ENCODE results near the gene ZFAND3. TPM values are rescaled to one million over a fixed set of nuclear protein-coding genes. Genes with fewer than 3 reads are reported as not detected.

ZFAND3 gene
- total and polyA plus RNA-seq, 2 donors (not counting 1 experiment from before 2014, with no cell fraction given), result 21.5 to 40.8 TPM

DNA sequence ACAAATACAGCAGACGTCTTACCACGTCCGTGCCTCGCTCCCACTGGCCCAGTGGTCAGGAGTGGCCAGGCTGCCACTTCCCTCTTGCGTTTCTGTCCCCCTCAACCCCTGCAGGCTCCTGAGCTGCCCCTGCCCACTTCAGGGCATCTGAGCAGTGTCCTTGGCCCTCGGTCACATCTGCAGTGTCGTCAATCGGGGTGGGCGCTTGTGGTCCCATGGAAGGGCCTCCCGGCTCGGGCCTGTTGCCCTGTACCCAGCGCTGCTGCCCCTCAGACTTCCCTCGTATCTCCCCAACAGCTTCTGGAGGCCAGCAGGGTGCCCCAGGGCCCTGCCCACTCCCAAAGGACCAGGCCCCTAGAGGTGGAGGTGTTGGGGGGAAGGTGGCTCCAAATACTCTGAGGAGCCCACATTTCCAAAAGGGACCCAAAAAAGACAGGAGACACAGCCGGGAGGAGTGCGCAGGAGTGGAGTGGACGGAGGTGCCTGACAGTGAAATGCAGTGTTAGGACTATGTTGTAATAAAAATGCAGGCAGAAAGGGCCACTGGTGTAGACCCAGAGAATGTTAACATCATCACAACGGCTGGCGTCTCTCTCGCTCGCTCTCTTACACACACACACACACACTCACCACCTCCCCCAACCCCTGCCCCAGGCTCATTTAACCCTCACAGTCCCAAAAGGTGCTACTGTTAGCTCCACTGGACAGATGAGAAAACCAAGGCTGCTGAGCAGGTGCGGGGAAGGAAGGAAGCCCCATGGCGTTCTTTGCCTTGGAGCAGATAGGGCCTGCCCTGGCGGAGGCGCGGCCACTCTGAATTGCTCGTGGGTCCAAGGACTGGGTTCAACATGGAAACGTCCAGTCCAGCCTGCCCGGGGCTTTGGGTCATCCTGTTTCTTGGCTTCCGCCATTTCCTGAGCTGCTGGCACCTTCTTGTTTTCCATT lies 343.9 kb downstream of the ZFAND3 start:
- H3K36me3 ChIP-seq (ENCODE audit: control insufficient read depth, insufficient read depth, low read length), result no peaks in the 10 kb centered on the region
- H3K79me2 ChIP-seq (ENCODE audit: control insufficient read depth, insufficient read depth, low read length), result no peaks in the 10 kb centered on the region
- H3K9me3 ChIP-seq (ENCODE audit: control insufficient read depth, insufficient read depth, low read depth, low read length), result no peaks in the 10 kb centered on the region
- H3K4me1 ChIP-seq (ENCODE audit: control insufficient read depth, extremely low read depth, insufficient read depth, low read length), result no peaks in the 10 kb centered on the region
- no peak overlapping the region for H3K27ac ChIP-seq (ENCODE audit: insufficient read depth, low read length)
- no peak for TF ChIP-seq EZH2 (IDR thresholded peaks at IDR 0.05; ENCODE audit: low read length, missing control alignments)
- TF ChIP-seq, protein P1, sequence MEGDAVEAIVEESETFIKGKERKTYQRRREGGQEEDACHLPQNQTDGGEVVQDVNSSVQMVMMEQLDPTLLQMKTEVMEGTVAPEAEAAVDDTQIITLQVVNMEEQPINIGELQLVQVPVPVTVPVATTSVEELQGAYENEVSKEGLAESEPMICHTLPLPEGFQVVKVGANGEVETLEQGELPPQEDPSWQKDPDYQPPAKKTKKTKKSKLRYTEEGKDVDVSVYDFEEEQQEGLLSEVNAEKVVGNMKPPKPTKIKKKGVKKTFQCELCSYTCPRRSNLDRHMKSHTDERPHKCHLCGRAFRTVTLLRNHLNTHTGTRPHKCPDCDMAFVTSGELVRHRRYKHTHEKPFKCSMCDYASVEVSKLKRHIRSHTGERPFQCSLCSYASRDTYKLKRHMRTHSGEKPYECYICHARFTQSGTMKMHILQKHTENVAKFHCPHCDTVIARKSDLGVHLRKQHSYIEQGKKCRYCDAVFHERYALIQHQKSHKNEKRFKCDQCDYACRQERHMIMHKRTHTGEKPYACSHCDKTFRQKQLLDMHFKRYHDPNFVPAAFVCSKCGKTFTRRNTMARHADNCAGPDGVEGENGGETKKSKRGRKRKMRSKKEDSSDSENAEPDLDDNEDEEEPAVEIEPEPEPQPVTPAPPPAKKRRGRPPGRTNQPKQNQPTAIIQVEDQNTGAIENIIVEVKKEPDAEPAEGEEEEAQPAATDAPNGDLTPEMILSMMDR (conservative IDR thresholded peaks at IDR 0.05 in 1 of 2, IDR thresholded peaks at IDR 0.05 in 1 of 2; ENCODE audit: low read depth in 1 of 2, low read length in 2 of 2), result no peak
- no peak overlapping the region for H3K4me2 ChIP-seq (ENCODE audit: extremely low read depth, insufficient read depth, low read length)
- no peaks in the 10 kb centered on the region for H3K27me3 ChIP-seq (ENCODE audit: control insufficient read depth, insufficient read depth, low read length)
- DNase-seq (ENCODE audit: low read depth in 2 of 2), result no peak
- no peaks in the 10 kb centered on the region for H4K20me1 ChIP-seq (ENCODE audit: control insufficient read depth, extremely low read depth, insufficient read depth, low read length)
- H2AFZ ChIP-seq (ENCODE audit: low read length), result no peak overlapping the region
- no peak overlapping the region for H3K4me3 ChIP-seq (replicated peaks in 1 of 4; ENCODE audit: control extremely low read depth in 1 of 4, insufficient read depth in 1 of 4, low read depth in 3 of 4, low read length in 4 of 4)
- H3K9ac ChIP-seq (ENCODE audit: insufficient read depth, low read length), result no peak overlapping the region

DNA sequence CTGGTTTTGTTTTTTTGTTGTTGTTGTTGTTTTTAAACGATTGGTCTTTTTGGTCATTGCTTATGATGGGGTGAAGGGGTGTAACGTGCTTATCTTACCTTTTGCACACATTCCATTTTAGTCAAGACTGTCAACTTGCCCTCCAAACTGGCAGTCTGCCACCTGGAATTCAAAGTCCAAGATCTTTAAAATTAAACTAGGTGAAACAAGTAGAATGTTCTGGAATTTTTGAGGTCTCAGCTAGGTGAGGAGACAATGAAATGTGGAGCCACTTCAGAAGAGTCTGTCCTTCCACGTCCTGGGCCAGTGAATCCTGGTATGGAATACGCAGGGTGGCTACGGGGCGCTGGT lies 344.6 kb downstream of the ZFAND3 start:
- Histone ChIP-seq H3K36me3 (ENCODE audit: control insufficient read depth, insufficient read depth, low read length) (no peaks in the 10 kb centered on the region), H4K20me1 (ENCODE audit: control insufficient read depth, extremely low read depth, insufficient read depth, low read length) (no peaks in the 10 kb centered on the region), H3K27ac (ENCODE audit: insufficient read depth, low read length) (no peak overlapping the region), H3K4me3 (replicated peaks in 1 of 4; ENCODE audit: control extremely low read depth in 1 of 4, insufficient read depth in 1 of 4, low read depth in 3 of 4, low read length in 4 of 4) (no peak overlapping the region), H3K9ac (ENCODE audit: insufficient read depth, low read length) (no peak overlapping the region), H3K4me2 (ENCODE audit: extremely low read depth, insufficient read depth, low read length) (no peak overlapping the region), H3K4me1 (ENCODE audit: control insufficient read depth, extremely low read depth, insufficient read depth, low read length) (no peaks in the 10 kb centered on the region), H3K27me3 (ENCODE audit: control insufficient read depth, insufficient read depth, low read length) (no peaks in the 10 kb centered on the region), H3K9me3 (ENCODE audit: control insufficient read depth, insufficient read depth, low read depth, low read length) (no peaks in the 10 kb centered on the region), H2AFZ (ENCODE audit: low read length) (no peak overlapping the region), H3K79me2 (ENCODE audit: control insufficient read depth, insufficient read depth, low read length) (no peaks in the 10 kb centered on the region)
- TF ChIP-seq EZH2 (IDR thresholded peaks at IDR 0.05; ENCODE audit: low read length, missing control alignments), result no peak
- TF ChIP-seq, protein P1 (conservative IDR thresholded peaks at IDR 0.05 in 1 of 2, IDR thresholded peaks at IDR 0.05 in 1 of 2; ENCODE audit: low read depth in 1 of 2, low read length in 2 of 2), result no peak
- DNase-seq (ENCODE audit: low read depth in 2 of 2), result no peak

DNA sequence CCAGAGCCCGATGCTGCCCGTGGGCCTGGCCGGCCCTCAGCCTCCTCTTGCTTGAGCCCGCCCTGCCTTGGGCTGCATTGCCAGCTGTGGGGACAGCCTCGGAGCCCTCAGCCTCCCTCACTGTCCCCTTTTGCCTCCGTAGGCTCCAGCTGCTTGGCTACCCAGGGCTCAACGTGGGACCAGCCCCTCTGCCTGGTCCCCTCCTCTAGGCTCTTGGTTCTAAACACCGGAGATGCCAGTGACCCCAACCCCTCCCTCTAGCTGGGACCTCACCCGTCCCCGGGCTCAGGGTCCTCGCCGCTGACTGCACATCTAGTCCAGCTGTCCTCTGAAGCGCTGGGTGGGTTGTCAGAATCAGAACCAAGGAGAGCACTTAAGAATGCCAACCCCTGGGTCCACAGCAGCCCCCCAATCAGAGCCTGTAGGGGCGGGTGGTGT lies 345.2 kb downstream of the ZFAND3 start:
- TF ChIP-seq, protein P1 (conservative IDR thresholded peaks at IDR 0.05 in 1 of 2, IDR thresholded peaks at IDR 0.05 in 1 of 2; ENCODE audit: low read depth in 1 of 2, low read length in 2 of 2), result no peak
- no peak for TF ChIP-seq EZH2 (IDR thresholded peaks at IDR 0.05; ENCODE audit: low read length, missing control alignments)
- H3K4me1 ChIP-seq (ENCODE audit: control insufficient read depth, extremely low read depth, insufficient read depth, low read length), result no peaks in the 10 kb centered on the region
- H2AFZ ChIP-seq (ENCODE audit: low read length), result no peak overlapping the region
- H4K20me1 ChIP-seq (ENCODE audit: control insufficient read depth, extremely low read depth, insufficient read depth, low read length), result no peaks in the 10 kb centered on the region
- H3K4me3 ChIP-seq (replicated peaks in 1 of 4; ENCODE audit: control extremely low read depth in 1 of 4, insufficient read depth in 1 of 4, low read depth in 3 of 4, low read length in 4 of 4), result no peak overlapping the region
- no peak for DNase-seq (ENCODE audit: low read depth in 2 of 2)
- no peak overlapping the region for H3K27ac ChIP-seq (ENCODE audit: insufficient read depth, low read length)
- H3K36me3 ChIP-seq (ENCODE audit: control insufficient read depth, insufficient read depth, low read length), result no peaks in the 10 kb centered on the region
- H3K9ac ChIP-seq (ENCODE audit: insufficient read depth, low read length), result no peak overlapping the region
- no peaks in the 10 kb centered on the region for H3K79me2 ChIP-seq (ENCODE audit: control insufficient read depth, insufficient read depth, low read length)
- no peak overlapping the region for H3K4me2 ChIP-seq (ENCODE audit: extremely low read depth, insufficient read depth, low read length)
- H3K27me3 ChIP-seq (ENCODE audit: control insufficient read depth, insufficient read depth, low read length), result no peaks in the 10 kb centered on the region
- no peaks in the 10 kb centered on the region for H3K9me3 ChIP-seq (ENCODE audit: control insufficient read depth, insufficient read depth, low read depth, low read length)

Measured in fibroblast of lung (primary cell).